Measurements from ENCODE around the gene TTF2.

Gene TTF2

GRCh38 chr1:117047271-117047670, 12.9 kb upstream of the TTF2 start:
- no peak for DNase-seq

- DNase-seq = no peak
These were observed 10.3 kb upstream of the TTF2 start for GRCh38 chr1:117049857-117050256.

GRCh38 chr1:117051224-117052064, 8.7 kb upstream of the TTF2 start:
- no peak for DNase-seq

GRCh38 chr1:117054068-117054467, 6.1 kb upstream of the TTF2 start:
- DNase-seq = no peak

- no peak for DNase-seq
These were observed 1.3 kb upstream of the TTF2 start for GRCh38 chr1:117058810-117059209.

GRCh38 chr1:117059334-117059677, 820 bp upstream of the TTF2 start:
- DNase-seq = no peak

GRCh38 chr1:117060441-117061317, 553 bp downstream of the TTF2 start:
- DNase-seq = no peak

GRCh38 chr1:117061986-117062415, 1.9 kb downstream of the TTF2 start:
- DNase-seq = no peak

- DNase-seq = no peak
These were observed 6.2 kb downstream of the TTF2 start for GRCh38 chr1:117066367-117066766.

- DNase-seq = no peak
These were observed 7.6 kb downstream of the TTF2 start for GRCh38 chr1:117067533-117068370.

GRCh38 chr1:117068580-117068979, 8.5 kb downstream of the TTF2 start:
- no peak for DNase-seq

GRCh38 chr1:117069220-117069844, 9.2 kb downstream of the TTF2 start:
- no peak for DNase-seq

- DNase-seq = no peak
These were observed 10.0 kb downstream of the TTF2 start for GRCh38 chr1:117070124-117070523.

GRCh38 chr1:117076648-117077047, 16.5 kb downstream of the TTF2 start:
- DNase-seq = no peak

- DNase-seq = no peak
These were observed 17.1 kb downstream of the TTF2 start for GRCh38 chr1:117077267-117077666.

- no peak for DNase-seq
These were observed 19.6 kb downstream of the TTF2 start for GRCh38 chr1:117079737-117080136.

GRCh38 chr1:117084231-117084630, 24.1 kb downstream of the TTF2 start:
- no peak for DNase-seq

GRCh38 chr1:117087686-117088085, 27.6 kb downstream of the TTF2 start:
- DNase-seq = no peak

- DNase-seq = no peak
These were observed 29.9 kb downstream of the TTF2 start for GRCh38 chr1:117089996-117090395.

GRCh38 chr1:117092594-117092993, 32.5 kb downstream of the TTF2 start:
- DNase-seq = no peak

- DNase-seq = no peak
These were observed 33.0 kb downstream of the TTF2 start for GRCh38 chr1:117093091-117093534.

GRCh38 chr1:117093870-117094621, 33.9 kb downstream of the TTF2 start:
- DNase-seq = no peak
